ENCODE results near the gene IL4.

- TF ChIP-seq CTCF (conservative IDR thresholded peaks at IDR 0.05; ENCODE audit: low read depth in 2 of 2) (no peak), JUNB (IDR thresholded peaks at IDR 0.05; ENCODE audit: unreplicated experiment) (no peak), EZH2phosphoT487 (IDR thresholded peaks at IDR 0.05; ENCODE audit: unreplicated experiment) (no peak), EZH2 (IDR thresholded peaks at IDR 0.05; ENCODE audit: low read depth, unreplicated experiment) (no peak), POLR2AphosphoS5 (IDR thresholded peaks at IDR 0.05; ENCODE audit: low read depth) (no peak), CREB1 (CRISPR knock-in tag; IDR thresholded peaks at IDR 0.05; ENCODE audit: low read depth) (no peak), REST (IDR thresholded peaks at IDR 0.05; ENCODE audit: unreplicated experiment) (no peak)
These were observed 36.5 kb upstream of the IL4 start for GRCh38 chr5:132637241-132637640.
